Liver (tissue), 9 donors: ENCODE measurements around the gene TMEM101. TPM values are rescaled to one million over a fixed set of nuclear protein-coding genes. Genes with fewer than 3 reads are reported as not detected.

ENCODE experiments used
- DNase-seq: peaks from one replicate; pipeline ENCODE4 v3.0.0-alpha.2; 2017; ENCODE audit warnings: low spot score
- H3K27ac ChIP-seq, 2 donors: one replicate each; pipeline ENCODE4 v1.7.0; 2013; ENCODE audit warnings: inconsistent platforms in 2 of 2, low read length in 2 of 2, control low read depth in 1 of 2, low read depth in 1 of 2, mild to moderate bottlenecking in 1 of 2
- H3K27me3 ChIP-seq, 4 donors: one replicate each; pipeline versions ENCODE4 v1.6.1 to v1.7.0; 2013; ENCODE audit warnings: low read length in 3 of 4, inconsistent platforms in 1 of 4, mild to moderate bottlenecking in 1 of 4, moderate library complexity in 1 of 4; ENCODE audit not compliant: control insufficient read depth in 4 of 4, insufficient read depth in 4 of 4
- H3K36me3 ChIP-seq, 4 donors: one replicate each; pipeline versions ENCODE4 v1.6.1 to v1.7.0; 2013; ENCODE audit warnings: low read length in 3 of 4, mild to moderate bottlenecking in 3 of 4, low read depth in 1 of 4, moderate library complexity in 1 of 4; ENCODE audit not compliant: control insufficient read depth in 4 of 4, insufficient read depth in 3 of 4
- H3K4me1 ChIP-seq, 4 donors: one replicate each; pipeline versions ENCODE4 v1.6.1 to v1.7.0; 2013; ENCODE audit warnings: low read length in 3 of 4, mild to moderate bottlenecking in 3 of 4, moderate library complexity in 1 of 4; ENCODE audit not compliant: control insufficient read depth in 4 of 4, insufficient read depth in 4 of 4
- H3K4me3 ChIP-seq, 3 donors: one replicate each; pipeline versions ENCODE4 v1.6.1 to v1.7.0; 2013; ENCODE audit warnings: low read length in 3 of 3, control low read depth in 1 of 3, low read depth in 1 of 3, mild to moderate bottlenecking in 1 of 3
- H3K9ac ChIP-seq, 2 donors: one replicate each; pipeline ENCODE4 v1.7.0; 2013; ENCODE audit warnings: low read length in 2 of 2, mild to moderate bottlenecking in 2 of 2, moderate library complexity in 2 of 2, control low read depth in 1 of 2, low read depth in 1 of 2
- H3K9me3 ChIP-seq, 4 donors: one replicate each; pipeline versions ENCODE4 v1.6.1 to v1.7.0; 2013; ENCODE audit warnings: low read length in 3 of 4; ENCODE audit not compliant: control insufficient read depth in 4 of 4
- ATF3 ChIP-seq: IDR thresholded peaks from 2 replicates; pipeline ENCODE4 v1.6.1; 2016; ENCODE audit warnings: antibody characterized with exemption
- CTCF ChIP-seq: fragments of 150-350 bp; IDR thresholded peaks from 2 replicates; pipeline ENCODE4 v1.5.1; 2017; ENCODE audit warnings: improper control_type of control experiment, low read depth, low read length; ENCODE audit not compliant: missing input control
- FOXA1 ChIP-seq: IDR thresholded peaks from 2 replicates; pipeline ENCODE4 v1.6.1; 2016; ENCODE audit warnings: antibody characterized with exemption
- FOXA2 ChIP-seq: IDR thresholded peaks from 2 replicates; pipeline ENCODE4 v1.6.1; 2016; ENCODE audit warnings: antibody characterized with exemption
- GABPA ChIP-seq, 2 donors: IDR thresholded peaks in 1 of 2; conservative IDR thresholded peaks in 1 of 2; 2 replicates each; pipeline ENCODE4 v1.6.1; 2016; ENCODE audit warnings: antibody characterized with exemption in 2 of 2, mild to moderate bottlenecking in 1 of 2, moderate library complexity in 1 of 2
- HNF4A ChIP-seq, 2 donors: conservative IDR thresholded peaks; 2 replicates each; pipeline ENCODE4 v1.6.1; 2016; ENCODE audit warnings: antibody characterized with exemption in 2 of 2, mild to moderate bottlenecking in 2 of 2
- HNF4G ChIP-seq: IDR thresholded peaks from 2 replicates; pipeline ENCODE4 v1.6.1; 2016; ENCODE audit warnings: antibody characterized with exemption
- JUND ChIP-seq, 2 donors: IDR thresholded peaks; 2 replicates each; pipeline ENCODE4 v1.6.1; 2016; ENCODE audit warnings: antibody characterized with exemption in 2 of 2
- MAX ChIP-seq: IDR thresholded peaks from 2 replicates; pipeline ENCODE4 v1.6.1; 2016; ENCODE audit warnings: antibody characterized with exemption
- NR2F2 ChIP-seq: IDR thresholded peaks from 2 replicates; pipeline ENCODE4 v1.6.1; 2016; ENCODE audit warnings: antibody characterized with exemption
- RAD21 ChIP-seq, 2 donors: IDR thresholded peaks; 2 replicates each; pipeline ENCODE4 v1.6.1; 2016; ENCODE audit warnings: antibody characterized with exemption in 2 of 2, mild to moderate bottlenecking in 2 of 2
- REST ChIP-seq: IDR thresholded peaks from 2 replicates; pipeline ENCODE4 v1.6.1; 2016; ENCODE audit warnings: antibody characterized with exemption, mild to moderate bottlenecking
- RXRA ChIP-seq, 2 donors: IDR thresholded peaks; 2 replicates each; pipeline ENCODE4 v1.6.1; 2017 to 2018; ENCODE audit warnings: antibody characterized with exemption in 2 of 2, mild to moderate bottlenecking in 1 of 2
- TAF1 ChIP-seq: conservative IDR thresholded peaks from 2 replicates; pipeline ENCODE4 v1.6.1; 2016; ENCODE audit warnings: antibody characterized with exemption, mild to moderate bottlenecking
- YY1 ChIP-seq: IDR thresholded peaks from 2 replicates; pipeline ENCODE4 v1.6.1; 2016; ENCODE audit warnings: antibody characterized with exemption, mild to moderate bottlenecking
- ZBTB33 ChIP-seq: IDR thresholded peaks from 2 replicates; pipeline ENCODE4 v1.6.1; 2016; ENCODE audit warnings: antibody characterized with exemption
- WGBS: extraction: QIAGEN DNeasy Blood & Tissue Kit; methylation state at CpG from one replicate; pipeline ENCODE4 v1.1.7; 2013; 5-methylcytosine and 5-hydroxymethylcytosine counted together
- polyA plus RNA-seq, 2 donors: library from polyadenylated mRNA; stranded (reverse) in 1 of 2; unstranded in 1 of 2; fragments of 200-250 nt in 1 of 2; fragments of >200 nt in 1 of 2; fragmentation: Nextera tagmentation in 1 of 2; extraction: Ambion mirVana in 1 of 2; gene quantifications; one replicate each; pipeline versions ENCODE4 v1.2.1 to v1.2.3, GENCODE V29; 2013 to 2015
- total RNA-seq, 2 donors: library from RNA; depleted of rRNA; stranded (reverse); fragments of >200 nt; gene quantifications; one replicate each; pipeline ENCODE4 v1.2.3, GENCODE V29; 2014
- donor health status: healthy.
- donor health status: healthy.
- donor health status: healthy.
- donor health status: healthy.
- donor health status: healthy.

TMEM101 gene
- total and polyA plus RNA-seq, 4 donors: 12.0 to 25.7 (median 21.4) TPM

- Histone ChIP-seq H3K36me3 (no peaks in the 10 kb centered on the region), H3K27ac (no peak overlapping the region), H3K9ac (no peak overlapping the region), H3K4me3 (no peak overlapping the region), H3K4me1 (peaks cover 0 to 7% (median 5%) of the 10 kb centered on the region in 4 donors), H3K27me3 (no peaks in the 10 kb centered on the region), H3K9me3 (no peaks in the 10 kb centered on the region)
- WGBS: 83% methylated on average over 7 of the region's 7 CpGs
- TF ChIP-seq GABPA (IDR thresholded peaks at IDR 0.05 in 1 of 2, conservative IDR thresholded peaks at IDR 0.05 in 1 of 2): no peak
- no peak for TF ChIP-seq YY1
- TF ChIP-seq FOXA1: no peak
- TF ChIP-seq RAD21 (IDR thresholded peaks at IDR 0.05): no peak
- no peak for TF ChIP-seq MAX
- TF ChIP-seq HNF4A (conservative IDR thresholded peaks at IDR 0.05): no peak
- no peak for TF ChIP-seq ZBTB33
- TF ChIP-seq TAF1: no peak
- no peak for TF ChIP-seq FOXA2
- no peak for TF ChIP-seq REST
- TF ChIP-seq RXRA (IDR thresholded peaks at IDR 0.05): no peak
- TF ChIP-seq JUND (IDR thresholded peaks at IDR 0.05): no peak
- no peak for TF ChIP-seq CTCF
- TF ChIP-seq ATF3: no peak
- DNase-seq: no peak
Observed at GRCh38 chr17:43979011-43979410, 35.8 kb downstream of the TMEM101 start.

GRCh38 chr17:43978078-43978477 lies 36.7 kb downstream of the TMEM101 start:
- Histone ChIP-seq H3K36me3 (no peaks in the 10 kb centered on the region), H3K9ac (no peak overlapping the region), H3K27me3 (no peaks in the 10 kb centered on the region), H3K4me1 (no peaks in the 10 kb centered on the region), H3K4me3 (no peak overlapping the region), H3K9me3 (no peaks in the 10 kb centered on the region), H3K27ac (no peak overlapping the region)
- no peak for DNase-seq
- 86% methylated on average over 2 of the region's 2 CpGs for WGBS
- no peak for TF ChIP-seq HNF4G
- no peak for TF ChIP-seq ZBTB33
- TF ChIP-seq CTCF: no peak
- no peak for TF ChIP-seq YY1
- no peak for TF ChIP-seq RAD21 (IDR thresholded peaks at IDR 0.05)
- TF ChIP-seq FOXA2: no peak
- TF ChIP-seq GABPA (IDR thresholded peaks at IDR 0.05 in 1 of 2, conservative IDR thresholded peaks at IDR 0.05 in 1 of 2): no peak
- no peak for TF ChIP-seq NR2F2
